ENCODE results near the gene CHRNB1. TPM values are rescaled to one million over a fixed set of nuclear protein-coding genes. Genes with fewer than 3 reads are reported as not detected.

Gene CHRNB1
- total and polyA plus RNA-seq, 2 experiments from 2014 or later: 11.1 to 11.2 TPM

DNA sequence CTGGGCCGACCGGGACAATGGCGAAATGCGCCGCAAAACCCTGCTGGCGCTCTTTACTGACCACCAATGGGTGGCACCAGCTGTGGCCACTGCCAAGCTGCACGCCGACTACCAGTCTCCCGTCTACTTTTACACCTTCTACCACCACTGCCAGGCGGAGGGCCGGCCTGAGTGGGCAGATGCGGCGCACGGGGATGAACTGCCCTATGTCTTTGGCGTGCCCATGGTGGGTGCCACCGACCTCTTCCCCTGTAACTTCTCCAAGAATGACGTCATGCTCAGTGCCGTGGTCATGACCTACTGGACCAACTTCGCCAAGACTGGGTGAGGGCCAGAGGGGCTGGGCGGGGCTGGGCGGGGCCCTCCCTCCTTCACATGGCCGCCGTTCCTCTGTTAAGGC is 29.1 kb upstream of the CHRNB1 start:
- ATAC-seq: no peak
- H3K27ac Mint-ChIP-seq: no peak overlapping the region
- H3K27me3 Mint-ChIP-seq (ENCODE audit: insufficient read depth, low read depth, poor library complexity): peaks cover 9% of the 10 kb centered on the region
- TF ChIP-seq EZH2 (IDR thresholded peaks at IDR 0.05; ENCODE audit: low read depth, unreplicated experiment): no peak
- TF ChIP-seq, protein P1, sequence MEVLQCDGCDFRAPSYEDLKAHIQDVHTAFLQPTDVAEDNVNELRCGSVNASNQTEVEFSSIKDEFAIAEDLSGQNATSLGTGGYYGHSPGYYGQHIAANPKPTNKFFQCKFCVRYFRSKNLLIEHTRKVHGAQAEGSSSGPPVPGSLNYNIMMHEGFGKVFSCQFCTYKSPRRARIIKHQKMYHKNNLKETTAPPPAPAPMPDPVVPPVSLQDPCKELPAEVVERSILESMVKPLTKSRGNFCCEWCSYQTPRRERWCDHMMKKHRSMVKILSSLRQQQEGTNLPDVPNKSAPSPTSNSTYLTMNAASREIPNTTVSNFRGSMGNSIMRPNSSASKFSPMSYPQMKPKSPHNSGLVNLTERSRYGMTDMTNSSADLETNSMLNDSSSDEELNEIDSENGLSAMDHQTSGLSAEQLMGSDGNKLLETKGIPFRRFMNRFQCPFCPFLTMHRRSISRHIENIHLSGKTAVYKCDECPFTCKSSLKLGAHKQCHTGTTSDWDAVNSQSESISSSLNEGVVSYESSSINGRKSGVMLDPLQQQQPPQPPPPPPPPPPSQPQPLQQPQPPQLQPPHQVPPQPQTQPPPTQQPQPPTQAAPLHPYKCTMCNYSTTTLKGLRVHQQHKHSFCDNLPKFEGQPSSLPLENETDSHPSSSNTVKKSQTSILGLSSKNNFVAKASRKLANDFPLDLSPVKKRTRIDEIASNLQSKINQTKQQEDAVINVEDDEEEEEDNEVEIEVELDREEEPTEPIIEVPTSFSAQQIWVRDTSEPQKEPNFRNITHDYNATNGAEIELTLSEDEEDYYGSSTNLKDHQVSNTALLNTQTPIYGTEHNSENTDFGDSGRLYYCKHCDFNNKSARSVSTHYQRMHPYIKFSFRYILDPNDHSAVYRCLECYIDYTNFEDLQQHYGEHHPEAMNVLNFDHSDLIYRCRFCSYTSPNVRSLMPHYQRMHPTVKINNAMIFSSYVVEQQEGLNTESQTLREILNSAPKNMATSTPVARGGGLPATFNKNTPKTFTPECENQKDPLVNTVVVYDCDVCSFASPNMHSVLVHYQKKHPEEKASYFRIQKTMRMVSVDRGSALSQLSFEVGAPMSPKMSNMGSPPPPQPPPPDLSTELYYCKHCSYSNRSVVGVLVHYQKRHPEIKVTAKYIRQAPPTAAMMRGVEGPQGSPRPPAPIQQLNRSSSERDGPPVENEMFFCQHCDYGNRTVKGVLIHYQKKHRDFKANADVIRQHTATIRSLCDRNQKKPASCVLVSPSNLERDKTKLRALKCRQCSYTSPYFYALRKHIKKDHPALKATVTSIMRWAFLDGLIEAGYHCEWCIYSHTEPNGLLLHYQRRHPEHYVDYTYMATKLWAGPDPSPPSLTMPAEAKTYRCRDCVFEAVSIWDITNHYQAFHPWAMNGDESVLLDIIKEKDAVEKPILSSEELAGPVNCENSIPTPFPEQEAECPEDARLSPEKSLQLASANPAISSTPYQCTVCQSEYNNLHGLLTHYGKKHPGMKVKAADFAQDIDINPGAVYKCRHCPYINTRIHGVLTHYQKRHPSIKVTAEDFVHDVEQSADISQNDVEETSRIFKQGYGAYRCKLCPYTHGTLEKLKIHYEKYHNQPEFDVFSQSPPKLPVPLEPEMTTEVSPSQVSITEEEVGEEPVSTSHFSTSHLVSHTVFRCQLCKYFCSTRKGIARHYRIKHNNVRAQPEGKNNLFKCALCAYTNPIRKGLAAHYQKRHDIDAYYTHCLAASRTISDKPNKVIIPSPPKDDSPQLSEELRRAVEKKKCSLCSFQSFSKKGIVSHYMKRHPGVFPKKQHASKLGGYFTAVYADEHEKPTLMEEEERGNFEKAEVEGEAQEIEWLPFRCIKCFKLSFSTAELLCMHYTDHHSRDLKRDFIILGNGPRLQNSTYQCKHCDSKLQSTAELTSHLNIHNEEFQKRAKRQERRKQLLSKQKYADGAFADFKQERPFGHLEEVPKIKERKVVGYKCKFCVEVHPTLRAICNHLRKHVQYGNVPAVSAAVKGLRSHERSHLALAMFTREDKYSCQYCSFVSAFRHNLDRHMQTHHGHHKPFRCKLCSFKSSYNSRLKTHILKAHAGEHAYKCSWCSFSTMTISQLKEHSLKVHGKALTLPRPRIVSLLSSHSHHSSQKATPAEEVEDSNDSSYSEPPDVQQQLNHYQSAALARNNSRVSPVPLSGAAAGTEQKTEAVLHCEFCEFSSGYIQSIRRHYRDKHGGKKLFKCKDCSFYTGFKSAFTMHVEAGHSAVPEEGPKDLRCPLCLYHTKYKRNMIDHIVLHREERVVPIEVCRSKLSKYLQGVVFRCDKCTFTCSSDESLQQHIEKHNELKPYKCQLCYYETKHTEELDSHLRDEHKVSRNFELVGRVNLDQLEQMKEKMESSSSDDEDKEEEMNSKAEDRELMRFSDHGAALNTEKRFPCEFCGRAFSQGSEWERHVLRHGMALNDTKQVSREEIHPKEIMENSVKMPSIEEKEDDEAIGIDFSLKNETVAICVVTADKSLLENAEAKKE (CRISPR knock-in tag; IDR thresholded peaks at IDR 0.05): no peak
- no peak for TF ChIP-seq ZNF114 (CRISPR knock-in tag; IDR thresholded peaks at IDR 0.05)
- no peak for TF ChIP-seq ZNF331 (CRISPR knock-in tag; IDR thresholded peaks at IDR 0.05; ENCODE audit: low read depth)
- no peaks in the 10 kb centered on the region for H3F3A ChIP-seq (replicated peaks; ENCODE audit: low read depth)
- peaks cover 18% of the 10 kb centered on the region for H3K36me3 Mint-ChIP-seq (ENCODE audit: low read depth)
- H2AFZ ChIP-seq: no peak overlapping the region
- no peaks in the 10 kb centered on the region; the same call in 1 of the 2 replicates for H4K20me1 ChIP-seq (replicated peaks; ENCODE audit: insufficient read depth)
- H3K4me1 Mint-ChIP-seq: peaks cover 39% of the 10 kb centered on the region
- H3K36me3 ChIP-seq (ENCODE audit: insufficient read depth): no peaks in the 10 kb centered on the region
- H3K79me2 ChIP-seq (replicated peaks; ENCODE audit: insufficient read depth): no peaks in the 10 kb centered on the region
- no peak overlapping the region for H3K4me2 ChIP-seq
- H3K27ac ChIP-seq (ENCODE audit: low read depth): no peak overlapping the region
- H3K27me3 ChIP-seq (ENCODE audit: insufficient read depth): no peaks in the 10 kb centered on the region
- no peaks in the 10 kb centered on the region for H3K9me3 Mint-ChIP-seq
- no peak overlapping the region for H3K4me3 ChIP-seq
- H3K4me1 ChIP-seq (ENCODE audit: insufficient read depth): no peaks in the 10 kb centered on the region
- H3K4me3 Mint-ChIP-seq: no peak overlapping the region
- H3K9me2 ChIP-seq (ENCODE audit: insufficient read depth): no peaks in the 10 kb centered on the region
- DNase-seq (ENCODE audit: low spot score): no peak

DNA sequence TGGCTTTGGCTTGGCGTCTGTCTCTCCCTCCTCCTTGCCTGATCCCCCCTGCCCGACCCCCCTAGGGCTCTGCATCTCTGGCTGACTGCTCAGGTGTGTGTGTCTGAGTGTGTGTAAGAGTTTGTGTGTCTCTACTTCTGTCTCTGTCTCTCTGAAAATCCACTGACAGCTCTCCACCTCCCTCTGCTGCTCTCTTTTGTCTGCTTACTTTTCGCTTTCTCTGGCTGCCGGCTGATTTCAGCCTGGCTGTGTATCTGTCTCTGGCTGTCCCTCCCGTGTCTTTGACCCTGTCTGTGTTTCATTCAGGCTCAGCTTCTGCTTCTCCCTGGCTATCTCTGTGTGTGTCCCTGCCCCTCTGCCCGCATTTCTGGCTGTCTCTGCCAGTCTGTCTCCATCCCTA is 28.5 kb upstream of the CHRNB1 start:
- Histone ChIP-seq H3K4me1 (ENCODE audit: insufficient read depth) (no peaks in the 10 kb centered on the region), H3K36me3 (ENCODE audit: insufficient read depth) (no peaks in the 10 kb centered on the region), H3K79me2 (replicated peaks; ENCODE audit: insufficient read depth) (no peaks in the 10 kb centered on the region), H3F3A (replicated peaks; ENCODE audit: low read depth) (no peaks in the 10 kb centered on the region), H2AFZ (no peak overlapping the region), H3K4me2 (no peak overlapping the region), H3K27me3 (ENCODE audit: insufficient read depth) (no peaks in the 10 kb centered on the region), H3K27ac (ENCODE audit: low read depth) (no peak overlapping the region), H4K20me1 (replicated peaks; ENCODE audit: insufficient read depth) (no peaks in the 10 kb centered on the region; the same call in 1 of the 2 replicates), H3K4me3 (no peak overlapping the region), H3K9me2 (ENCODE audit: insufficient read depth) (no peaks in the 10 kb centered on the region)
- Mint-ChIP-seq H3K27ac (no peak overlapping the region), H3K4me3 (no peak overlapping the region), H3K9me3 (no peaks in the 10 kb centered on the region), H3K36me3 (ENCODE audit: low read depth) (peaks cover 17% of the 10 kb centered on the region), H3K27me3 (ENCODE audit: insufficient read depth, low read depth, poor library complexity) (peaks cover 9% of the 10 kb centered on the region), H3K4me1 (peaks cover 42% of the 10 kb centered on the region)
- ATAC-seq (no peak), DNase-seq (ENCODE audit: low spot score) (no peak)
- TF ChIP-seq JUNB (IDR thresholded peaks at IDR 0.05; ENCODE audit: unreplicated experiment) (no peak), ZNF331 (CRISPR knock-in tag; IDR thresholded peaks at IDR 0.05; ENCODE audit: low read depth) (no peak), CREB1 (CRISPR knock-in tag; IDR thresholded peaks at IDR 0.05; ENCODE audit: low read depth) (no peak), NANOG (IDR thresholded peaks at IDR 0.05; ENCODE audit: borderline replicate concordance) (no peak), EZH2phosphoT487 (IDR thresholded peaks at IDR 0.05; ENCODE audit: unreplicated experiment) (no peak), POLR2AphosphoS5 (IDR thresholded peaks at IDR 0.05; ENCODE audit: low read depth) (no peak), EZH2 (IDR thresholded peaks at IDR 0.05; ENCODE audit: low read depth, unreplicated experiment) (no peak)
- TF ChIP-seq, protein P2, sequence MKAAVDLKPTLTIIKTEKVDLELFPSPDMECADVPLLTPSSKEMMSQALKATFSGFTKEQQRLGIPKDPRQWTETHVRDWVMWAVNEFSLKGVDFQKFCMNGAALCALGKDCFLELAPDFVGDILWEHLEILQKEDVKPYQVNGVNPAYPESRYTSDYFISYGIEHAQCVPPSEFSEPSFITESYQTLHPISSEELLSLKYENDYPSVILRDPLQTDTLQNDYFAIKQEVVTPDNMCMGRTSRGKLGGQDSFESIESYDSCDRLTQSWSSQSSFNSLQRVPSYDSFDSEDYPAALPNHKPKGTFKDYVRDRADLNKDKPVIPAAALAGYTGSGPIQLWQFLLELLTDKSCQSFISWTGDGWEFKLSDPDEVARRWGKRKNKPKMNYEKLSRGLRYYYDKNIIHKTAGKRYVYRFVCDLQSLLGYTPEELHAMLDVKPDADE (IDR thresholded peaks at IDR 0.05): no peak
- TF ChIP-seq, protein P3, sequence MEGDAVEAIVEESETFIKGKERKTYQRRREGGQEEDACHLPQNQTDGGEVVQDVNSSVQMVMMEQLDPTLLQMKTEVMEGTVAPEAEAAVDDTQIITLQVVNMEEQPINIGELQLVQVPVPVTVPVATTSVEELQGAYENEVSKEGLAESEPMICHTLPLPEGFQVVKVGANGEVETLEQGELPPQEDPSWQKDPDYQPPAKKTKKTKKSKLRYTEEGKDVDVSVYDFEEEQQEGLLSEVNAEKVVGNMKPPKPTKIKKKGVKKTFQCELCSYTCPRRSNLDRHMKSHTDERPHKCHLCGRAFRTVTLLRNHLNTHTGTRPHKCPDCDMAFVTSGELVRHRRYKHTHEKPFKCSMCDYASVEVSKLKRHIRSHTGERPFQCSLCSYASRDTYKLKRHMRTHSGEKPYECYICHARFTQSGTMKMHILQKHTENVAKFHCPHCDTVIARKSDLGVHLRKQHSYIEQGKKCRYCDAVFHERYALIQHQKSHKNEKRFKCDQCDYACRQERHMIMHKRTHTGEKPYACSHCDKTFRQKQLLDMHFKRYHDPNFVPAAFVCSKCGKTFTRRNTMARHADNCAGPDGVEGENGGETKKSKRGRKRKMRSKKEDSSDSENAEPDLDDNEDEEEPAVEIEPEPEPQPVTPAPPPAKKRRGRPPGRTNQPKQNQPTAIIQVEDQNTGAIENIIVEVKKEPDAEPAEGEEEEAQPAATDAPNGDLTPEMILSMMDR (conservative IDR thresholded peaks at IDR 0.05; ENCODE audit: low read depth in 2 of 2): no peak

All from GM23338 (cell line).